GM21717 (cell line): ENCODE measurements around the gene KRT16.
"Not testable (repeated sequence)": the region's sequence is repeated elsewhere in the genome, so short reads cannot be mapped to it uniquely, and the experiment has no call there.

Experiments
- ATAC-seq: cut with Tn5 transposase; IDR thresholded peaks from one replicate; pipeline ENCODE4 v1.9.1; 2021; ENCODE audit warnings: mild to moderate bottlenecking, moderate library complexity; ENCODE audit not compliant: unreplicated experiment

KRT16 gene

DNA sequence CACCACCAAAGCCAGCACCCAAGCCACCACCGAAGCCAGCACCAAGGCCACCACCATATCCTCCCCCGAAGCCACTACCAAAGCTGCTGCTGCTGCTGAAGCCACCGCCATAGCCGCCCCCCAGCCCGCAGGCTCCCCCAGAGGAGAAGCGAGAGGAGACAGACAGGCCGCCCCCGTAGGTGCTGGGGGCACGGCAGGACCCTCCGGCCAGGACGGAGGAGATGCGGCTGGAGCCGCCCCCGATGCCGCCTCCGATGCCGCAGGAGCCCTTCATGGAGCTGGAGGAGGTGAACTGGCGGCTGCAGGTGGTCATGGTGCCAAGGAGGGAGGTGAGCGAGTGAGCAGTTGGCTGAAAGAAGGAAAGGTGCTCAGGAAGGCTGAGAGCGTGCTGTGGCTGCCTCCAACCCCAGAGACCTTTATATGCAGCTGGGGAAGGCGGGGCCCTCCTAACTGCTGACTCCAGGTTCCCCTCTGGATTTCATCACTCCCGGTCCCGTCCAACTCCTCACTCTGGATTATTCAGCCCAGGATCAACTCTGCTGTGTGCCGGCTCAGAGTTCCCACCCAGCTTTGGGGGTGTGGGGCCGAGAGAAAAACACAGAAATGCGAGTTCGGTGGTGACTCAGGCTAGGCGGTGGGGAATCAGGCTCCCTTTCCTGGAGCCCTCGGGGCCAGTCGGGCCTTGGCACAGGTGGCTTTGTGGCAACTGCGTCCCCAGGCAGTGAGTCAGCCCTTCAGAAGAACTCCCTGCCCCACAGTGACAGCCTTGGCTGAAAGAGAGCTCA is at the start of gene KRT16:
Gene KRT16, minus strand, starts transcription at position 392 of the 785 bp plus-strand sequence. Its CDS starts 79 bp downstream, at position 313.
- ATAC-seq: not testable (repeated sequence)

DNA sequence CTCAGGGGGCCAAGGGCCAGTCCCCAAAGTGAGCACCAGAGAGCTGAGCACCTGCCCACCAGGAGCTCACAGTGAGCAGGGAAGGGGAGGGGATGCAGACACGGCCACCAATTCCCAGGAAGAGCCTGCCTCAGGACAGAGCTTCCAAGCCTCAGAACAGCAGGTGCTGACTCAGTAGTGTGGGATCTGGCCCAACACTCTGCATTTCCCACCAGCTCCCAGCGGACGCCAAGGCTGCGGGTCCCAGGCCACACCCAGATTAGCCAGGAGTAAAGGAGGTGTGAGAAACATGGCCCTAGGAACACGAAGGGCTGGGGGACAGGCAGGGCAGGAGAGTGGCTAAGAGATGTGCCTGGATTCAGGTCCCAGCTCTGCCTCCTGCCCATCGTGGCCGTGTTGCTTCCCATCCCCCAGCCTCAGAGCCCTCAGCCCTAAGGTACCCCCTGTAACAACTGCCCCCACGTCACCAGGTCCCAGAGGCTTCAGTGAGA is 47.7 kb upstream of the KRT16 start:
- ATAC-seq: no peak

GRCh38 chr17:41659427-41660212 is 47.1 kb upstream of the KRT16 start:
- no peak for ATAC-seq

DNA sequence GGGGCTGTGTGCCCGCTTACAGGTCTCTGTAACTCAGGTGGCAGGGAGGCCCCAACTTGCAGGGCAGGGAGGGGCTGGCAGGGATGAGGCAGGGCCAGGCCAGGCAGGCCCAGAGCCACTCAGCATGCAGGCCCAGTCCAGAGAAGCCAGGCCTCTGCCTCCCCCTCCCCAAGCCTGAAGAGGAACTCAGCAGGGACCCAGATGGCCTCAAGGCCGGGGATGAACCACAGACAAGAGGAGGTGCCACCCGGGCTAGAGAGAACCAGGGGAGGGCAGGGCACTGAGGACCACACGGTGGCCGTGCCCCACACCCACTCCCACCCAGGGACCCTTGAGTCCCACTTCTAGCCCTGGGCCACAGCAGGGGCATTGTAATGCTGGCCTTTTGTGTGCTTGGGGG is 46.3 kb upstream of the KRT16 start:
- no peak for ATAC-seq

DNA sequence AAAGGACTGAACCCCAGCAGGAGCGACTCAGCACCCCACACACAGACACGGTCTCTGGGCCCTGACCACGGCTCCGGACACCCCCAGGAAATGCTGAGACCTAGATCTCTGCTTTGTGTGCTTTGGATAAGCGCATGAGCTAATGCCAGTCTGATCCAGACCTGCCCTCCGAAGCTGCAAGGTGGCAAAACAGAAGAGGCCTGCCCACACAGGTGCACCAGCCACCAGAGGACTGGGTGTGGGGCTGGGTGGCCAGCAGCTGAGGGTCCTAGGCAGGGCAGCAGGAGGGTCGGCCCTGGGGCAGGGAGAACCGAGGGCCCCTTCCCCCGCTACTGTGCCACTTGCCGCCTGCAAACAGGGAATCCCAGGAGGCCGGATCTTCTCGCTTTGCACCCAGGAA is 45.4 kb upstream of the KRT16 start:
- ATAC-seq: no peak

GRCh38 chr17:41657176-41657754 is 44.7 kb upstream of the KRT16 start:
- ATAC-seq: no peak

GRCh38 chr17:41656249-41657023 is 43.9 kb upstream of the KRT16 start:
- ATAC-seq: no peak

GRCh38 chr17:41655611-41656111 is 43.1 kb upstream of the KRT16 start:
- ATAC-seq: no peak

- no peak for ATAC-seq
Observed at GRCh38 chr17:41654678-41655607, 42.4 kb upstream of the KRT16 start.

DNA sequence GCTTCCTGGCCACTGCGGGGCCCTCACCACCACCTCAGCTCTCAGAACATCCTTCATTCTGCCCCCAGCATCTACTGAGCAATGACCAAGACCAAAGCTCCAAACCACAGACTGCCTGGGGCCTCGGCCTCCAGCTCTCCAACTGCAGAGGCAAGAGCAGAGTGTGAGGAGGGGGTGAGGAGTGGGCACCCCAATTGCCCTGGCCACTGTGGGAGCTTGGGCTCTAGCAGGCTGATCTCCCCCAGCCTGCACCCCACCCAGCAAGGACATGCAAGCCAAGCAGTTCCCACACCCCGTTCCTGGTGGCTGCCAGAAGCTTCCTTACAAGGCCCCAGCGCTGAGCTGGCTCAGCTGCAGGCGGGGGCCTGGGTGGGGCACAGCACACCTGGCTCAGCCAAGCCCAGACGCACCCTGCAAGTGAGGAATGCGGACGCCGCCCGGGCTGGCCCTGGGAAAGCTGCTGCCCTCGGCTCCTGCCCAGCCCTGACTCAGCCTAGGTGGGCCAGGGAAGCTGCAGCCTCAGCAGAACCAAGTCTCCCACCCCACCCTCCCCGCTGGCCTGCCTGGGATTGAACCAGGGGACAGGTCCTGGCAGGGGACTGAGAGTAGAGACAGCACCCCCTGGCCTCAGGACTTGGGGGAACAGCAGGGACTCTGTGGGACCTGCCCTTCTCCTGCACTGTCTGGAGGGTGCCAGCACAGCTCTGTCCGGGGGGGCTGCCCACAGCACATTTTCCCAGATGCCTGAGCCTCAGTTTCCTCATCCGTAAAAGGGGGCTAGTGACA is 41.5 kb upstream of the KRT16 start:
- no peak for ATAC-seq

DNA sequence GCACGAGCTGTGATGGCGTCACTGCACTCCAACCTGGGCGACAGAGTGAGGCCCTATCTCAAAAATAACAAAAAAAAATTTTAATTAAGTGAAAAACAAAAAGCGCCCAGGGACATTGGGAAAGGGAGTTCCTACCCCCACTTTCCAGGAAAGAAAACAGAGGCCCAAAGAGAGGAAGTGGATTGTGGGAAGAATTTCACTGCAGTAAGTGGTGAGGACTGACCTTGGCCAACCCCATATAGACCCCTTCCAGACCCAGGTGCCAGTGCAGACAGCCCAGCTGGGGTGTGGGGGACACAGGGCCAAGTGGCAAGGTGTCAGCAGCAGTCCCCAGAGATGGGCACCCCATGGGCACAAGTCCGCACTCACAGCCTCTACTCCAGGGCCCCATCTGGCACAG is 40.9 kb upstream of the KRT16 start:
- no peak for ATAC-seq

- no peak for ATAC-seq
Observed at GRCh38 chr17:41652461-41652970, 39.9 kb upstream of the KRT16 start.

DNA sequence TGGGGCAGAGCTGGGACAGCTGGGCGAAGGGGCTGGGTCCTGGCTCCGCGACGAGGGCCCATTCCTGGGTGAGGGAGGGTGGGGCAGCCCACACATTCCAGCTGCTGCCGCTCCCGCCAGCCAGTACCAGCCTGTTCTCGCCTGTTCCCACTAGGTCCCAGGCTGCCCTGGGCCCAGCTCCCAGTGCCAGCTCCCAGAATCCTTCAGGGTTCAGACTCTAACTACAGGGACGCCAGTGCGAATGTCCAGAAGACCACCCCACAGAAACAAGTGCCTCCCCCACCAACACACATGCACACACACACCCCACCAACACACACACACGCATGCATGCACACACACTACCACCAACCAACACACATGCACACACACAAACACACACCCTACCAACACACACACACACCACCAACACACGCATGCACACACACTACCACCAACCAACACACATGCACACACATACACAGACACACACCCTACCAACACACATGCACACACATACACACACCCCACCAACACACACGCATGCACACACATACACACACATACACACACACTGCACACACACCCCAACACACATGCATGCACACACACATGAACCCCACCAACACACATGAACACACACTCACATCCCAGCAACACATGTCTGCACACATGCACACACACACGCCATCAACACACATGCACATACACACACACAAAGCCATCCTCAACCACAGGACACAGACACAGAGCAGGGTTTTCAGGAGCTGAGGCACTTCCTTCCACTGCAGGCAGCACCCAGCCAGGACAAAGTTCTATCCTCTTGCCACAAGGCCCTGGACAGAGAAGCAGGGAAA is 39.3 kb upstream of the KRT16 start:
- no peak for ATAC-seq

- ATAC-seq: no peak
Observed at GRCh38 chr17:41650794-41651624, 38.4 kb upstream of the KRT16 start.

DNA sequence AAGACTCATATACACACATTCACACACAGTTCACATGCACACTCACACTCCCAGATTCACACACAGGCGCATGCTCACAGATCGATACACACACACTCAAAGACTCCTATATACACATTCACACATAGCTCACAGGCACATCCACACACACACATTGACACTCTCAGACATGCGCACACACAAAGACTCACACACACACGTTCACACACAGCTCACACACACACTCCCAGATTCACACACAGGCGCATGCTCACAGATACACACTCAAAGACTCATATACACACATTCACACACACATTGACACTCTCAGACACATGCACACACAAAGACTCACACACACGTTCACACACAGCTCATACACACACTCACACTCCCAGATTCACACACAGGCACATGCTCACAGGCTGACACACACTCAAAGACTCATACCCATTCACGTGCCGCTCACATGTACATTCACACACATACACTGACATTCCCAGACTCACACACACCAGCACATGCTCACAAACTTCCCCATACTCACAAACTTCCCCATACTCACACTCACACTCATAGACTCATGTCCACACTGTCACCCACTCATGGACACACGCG is 37.5 kb upstream of the KRT16 start:
- ATAC-seq: no peak

- ATAC-seq: no peak
Observed at GRCh38 chr17:41648411-41649195, 36.0 kb upstream of the KRT16 start.
